Stimulated activated memory B cell treated with anti-CD40 and anti-IgM and Interleukin-4, amounts not matched to agents 10 μg/mL and 1 μg/mL and 100 μg/mL, for 72 hours (primary cell): ENCODE measurements around the gene RAB23.

Experiments
- ATAC-seq: fragments of 150-1000 bp; cut with Tn5 transposase; 2 replicates; pipeline ENCODE4 v1.10.0; 2021
- H3K27ac Mint-ChIP-seq: one replicate; pipeline ENCODE4 v1.8.0; 2022; ENCODE audit warnings: mild to moderate bottlenecking, mixed read lengths
- H3K27me3 Mint-ChIP-seq: one replicate; pipeline ENCODE4 v1.8.0; 2022; ENCODE audit warnings: mixed read lengths
- H3K36me3 Mint-ChIP-seq: one replicate; pipeline ENCODE4 v1.8.0; 2022; ENCODE audit warnings: mixed read lengths
- H3K4me1 Mint-ChIP-seq: one replicate; pipeline ENCODE4 v1.8.0; 2022; ENCODE audit warnings: mixed read lengths
- H3K4me3 Mint-ChIP-seq: one replicate; pipeline ENCODE4 v1.8.0; 2022; ENCODE audit warnings: mild to moderate bottlenecking, moderate library complexity, mixed read lengths
- H3K9me3 Mint-ChIP-seq: one replicate; pipeline ENCODE4 v1.8.0; 2022; ENCODE audit warnings: mixed read lengths

RAB23 gene

DNA sequence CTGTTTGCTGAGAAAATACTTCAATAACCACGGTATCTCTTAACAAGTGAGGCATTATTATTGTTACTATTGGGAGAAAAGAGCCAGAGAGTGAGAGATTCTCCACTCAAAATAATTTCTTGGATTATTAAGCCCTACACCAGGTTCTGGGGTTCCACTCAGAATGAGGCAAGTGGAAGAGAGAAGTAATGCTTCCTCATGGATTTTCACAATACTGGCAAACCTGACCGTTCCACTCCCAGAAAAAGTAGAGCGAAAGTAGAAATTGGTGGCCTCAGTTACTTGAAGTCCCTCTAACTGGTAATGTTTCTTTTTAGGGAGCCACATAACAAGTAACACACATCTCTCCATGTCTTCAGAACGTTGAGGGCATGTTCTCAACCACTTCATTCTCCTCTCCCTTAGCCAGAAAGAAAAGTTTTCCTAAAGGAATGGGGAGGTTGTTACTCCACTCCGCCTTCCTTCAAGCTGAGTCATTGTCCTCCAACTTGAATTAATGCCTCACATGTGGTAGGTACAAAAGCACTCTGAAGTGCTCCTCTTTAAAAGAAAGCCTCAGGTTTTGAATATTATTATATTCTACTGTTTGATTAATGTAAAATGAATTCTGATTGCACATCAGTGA, 48.1 kb downstream of the RAB23 start:
- peaks cover 40% of the 10 kb centered on the region for H3K4me1 Mint-ChIP-seq
- H3K27ac Mint-ChIP-seq, result peak overlapping the region; percentile 96
- H3K9me3 Mint-ChIP-seq, result no peaks in the 10 kb centered on the region
- peaks cover 5% of the 10 kb centered on the region for H3K36me3 Mint-ChIP-seq
- H3K27me3 Mint-ChIP-seq, result no peaks in the 10 kb centered on the region
- no peak for ATAC-seq
- peak overlapping the region; percentile 89 for H3K4me3 Mint-ChIP-seq

DNA sequence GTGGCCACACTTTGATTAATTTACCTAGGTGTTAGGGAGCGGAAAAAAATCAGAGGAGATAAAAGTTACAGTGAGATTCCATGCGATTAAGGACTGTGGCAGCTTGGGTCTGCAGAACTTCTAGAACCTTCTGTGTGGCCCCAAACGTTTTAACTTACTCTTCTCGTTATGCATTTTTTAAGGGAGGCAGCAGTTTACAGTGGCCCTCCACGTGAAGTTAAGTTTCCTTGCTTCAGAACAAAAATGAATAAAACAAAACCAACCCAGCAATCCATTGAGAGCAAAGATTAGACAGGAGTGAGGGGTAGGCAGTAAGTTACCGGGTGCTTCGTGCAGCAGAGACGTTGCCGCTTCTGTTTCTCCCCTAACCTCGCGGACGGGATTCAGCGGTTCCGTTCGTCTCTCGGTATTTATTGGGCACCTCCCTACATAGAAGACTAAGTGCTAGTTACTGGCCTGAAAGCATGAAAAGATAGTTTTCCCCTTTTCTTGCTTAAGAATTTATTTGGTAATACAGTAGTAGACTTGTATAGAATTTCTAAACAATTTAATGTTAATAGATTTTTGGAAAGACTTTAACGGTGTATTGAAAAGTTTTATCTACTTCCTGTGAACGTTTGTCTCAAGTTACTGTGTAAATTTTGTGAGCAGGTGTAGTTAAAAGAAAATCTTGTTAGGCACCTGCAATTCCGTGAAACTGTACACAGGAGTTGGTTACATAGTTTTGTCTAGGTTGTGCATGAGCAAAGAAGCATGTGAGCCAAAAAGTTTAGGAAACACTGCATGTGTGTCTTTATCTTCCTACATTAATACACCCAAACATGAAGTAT, 48.8 kb downstream of the RAB23 start:
- H3K4me3 Mint-ChIP-seq, result peak overlapping the region; percentile 89
- peak overlapping the region; percentile 96 for H3K27ac Mint-ChIP-seq
- peaks cover 5% of the 10 kb centered on the region for H3K36me3 Mint-ChIP-seq
- no peaks in the 10 kb centered on the region for H3K9me3 Mint-ChIP-seq
- H3K4me1 Mint-ChIP-seq, result peaks cover 40% of the 10 kb centered on the region
- no peaks in the 10 kb centered on the region for H3K27me3 Mint-ChIP-seq
- no peak for ATAC-seq

DNA sequence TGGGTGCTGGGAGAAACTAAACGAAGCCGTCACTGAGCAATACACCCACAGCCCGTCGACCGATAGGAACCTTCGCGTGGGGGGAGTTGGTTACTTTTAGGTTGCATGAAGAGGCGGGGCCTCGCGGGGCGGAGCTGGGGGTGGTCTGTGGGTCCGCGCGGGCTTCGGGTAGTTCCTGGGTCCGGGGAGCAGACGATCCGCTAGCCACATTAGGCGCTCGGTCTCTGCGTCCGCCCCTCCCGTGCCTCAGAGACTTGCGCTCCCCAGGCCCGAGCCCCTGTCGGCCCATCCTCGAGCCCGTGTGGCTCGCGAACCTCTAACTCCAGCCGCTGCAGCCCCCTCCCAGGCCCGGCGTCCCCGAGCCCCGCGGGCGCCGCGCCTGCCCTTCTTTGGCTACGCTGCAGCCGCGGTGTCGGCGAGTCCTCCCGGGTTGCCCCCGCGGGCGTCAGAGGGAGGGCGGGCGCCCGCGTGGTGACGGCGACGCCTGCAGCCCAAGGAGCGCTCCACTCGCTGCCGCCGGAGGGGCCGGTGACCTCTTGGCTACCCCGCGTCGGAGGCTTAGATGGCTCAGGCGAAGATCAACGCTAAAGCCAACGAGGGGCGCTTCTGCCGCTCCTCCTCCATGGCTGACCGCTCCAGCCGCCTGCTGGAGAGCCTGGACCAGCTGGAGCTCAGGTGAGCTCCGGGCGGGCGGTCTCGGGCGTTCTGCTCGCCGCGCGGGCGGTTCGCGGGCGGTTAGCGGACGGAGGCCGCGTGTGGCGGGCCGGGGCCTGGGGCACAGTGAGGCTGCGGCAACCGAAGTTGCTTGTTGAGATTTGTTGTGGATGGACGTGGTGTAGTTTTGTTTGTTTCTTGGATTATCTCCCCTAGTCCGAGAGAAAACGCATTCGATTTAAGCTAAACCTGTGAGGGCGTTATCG, 49.7 kb downstream of the RAB23 start, which contains the start of gene BAG2:
TSS of gene BAG2 (plus strand) at position 191 of the 920 bp plus-strand sequence. CDS start at position 563, 372 bp downstream.
- H3K27ac Mint-ChIP-seq, result peak within 1 kb of the TSS; percentile 96
- H3K4me3 Mint-ChIP-seq, result peak within 1 kb of the TSS; percentile 89
- H3K36me3 Mint-ChIP-seq, result peaks cover 5% of the 10 kb centered on the region
- H3K9me3 Mint-ChIP-seq, result no peaks in the 10 kb centered on the region
- H3K27me3 Mint-ChIP-seq, result no peaks in the 10 kb centered on the region
- H3K4me1 Mint-ChIP-seq, result peaks cover 33% of the 10 kb centered on the region
- ATAC-seq, result peak; percentile 96

DNA sequence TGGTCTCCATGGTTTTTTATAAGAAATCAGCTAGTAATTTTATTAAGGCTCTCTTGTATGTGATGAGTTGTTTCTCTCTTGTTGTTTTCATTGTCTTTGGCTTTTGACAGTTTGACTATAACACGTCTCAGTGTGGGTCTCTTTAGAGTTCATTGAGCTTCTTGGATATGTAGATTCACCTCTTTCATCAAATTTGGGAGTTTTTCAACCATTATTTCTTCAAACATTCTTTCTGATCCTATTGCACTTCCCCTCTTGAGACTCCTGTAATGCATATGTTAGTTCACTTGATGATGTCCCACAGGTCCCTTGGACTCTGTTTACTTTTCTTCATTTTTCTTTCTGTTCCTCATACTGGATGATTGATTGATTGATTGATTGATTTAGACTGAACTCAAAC, 57.0 kb downstream of the RAB23 start:
- H3K36me3 Mint-ChIP-seq, result peaks cover 49% of the 10 kb centered on the region
- ATAC-seq, result no peak
- H3K4me3 Mint-ChIP-seq, result no peak overlapping the region
- peaks cover 4% of the 10 kb centered on the region for H3K9me3 Mint-ChIP-seq
- no peak overlapping the region for H3K27ac Mint-ChIP-seq
- H3K27me3 Mint-ChIP-seq, result no peaks in the 10 kb centered on the region
- no peaks in the 10 kb centered on the region for H3K4me1 Mint-ChIP-seq

DNA sequence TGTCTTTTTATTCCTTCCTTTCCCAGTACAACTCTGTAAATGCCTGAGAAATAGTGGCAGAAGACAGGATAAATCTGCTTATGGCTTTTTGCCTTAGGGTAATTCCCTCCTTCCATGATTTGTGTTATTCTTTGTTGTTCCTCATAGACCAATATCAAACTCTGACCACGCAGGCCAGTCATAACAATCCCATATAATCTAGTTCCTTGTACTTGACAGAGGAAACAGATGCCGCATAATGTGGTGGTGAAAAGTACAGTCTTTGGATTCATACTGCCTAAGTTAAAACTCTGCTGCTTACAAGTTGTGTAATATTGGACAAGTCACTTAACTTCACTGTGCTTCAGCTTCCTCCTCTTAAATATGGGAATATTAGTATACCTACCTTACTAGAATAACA, 58.2 kb downstream of the RAB23 start:
- peaks cover 4% of the 10 kb centered on the region for H3K9me3 Mint-ChIP-seq
- peaks cover 51% of the 10 kb centered on the region for H3K36me3 Mint-ChIP-seq
- H3K27me3 Mint-ChIP-seq, result no peaks in the 10 kb centered on the region

DNA sequence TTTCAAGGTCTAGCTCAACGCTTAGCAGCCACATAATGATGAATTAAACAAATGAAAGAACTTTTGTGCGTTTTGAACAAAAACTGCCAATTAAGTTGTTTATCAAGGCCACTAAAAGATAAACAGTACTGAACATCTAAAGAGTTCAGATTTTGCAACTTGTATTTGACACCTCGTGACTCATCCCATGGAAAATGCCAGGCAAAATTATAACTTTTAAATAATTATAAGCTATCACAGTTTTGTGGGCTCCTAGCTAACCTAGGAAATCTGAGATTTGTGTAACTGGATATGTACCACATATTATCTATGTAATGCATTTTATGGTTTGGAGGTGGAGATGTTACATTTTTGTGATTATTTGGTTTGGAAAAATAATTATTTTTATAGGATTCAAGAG, 59.6 kb downstream of the RAB23 start:
- ATAC-seq, result no peak
- Mint-ChIP-seq H3K4me3 (no peak overlapping the region), H3K36me3 (peaks cover 51% of the 10 kb centered on the region)

More for the DNA sequence above, 58.2 kb downstream of the RAB23 start:
- Mint-ChIP-seq H3K27ac (no peak overlapping the region), H3K4me1 (no peaks in the 10 kb centered on the region), H3K4me3 (no peak overlapping the region)
- ATAC-seq, result no peak

DNA sequence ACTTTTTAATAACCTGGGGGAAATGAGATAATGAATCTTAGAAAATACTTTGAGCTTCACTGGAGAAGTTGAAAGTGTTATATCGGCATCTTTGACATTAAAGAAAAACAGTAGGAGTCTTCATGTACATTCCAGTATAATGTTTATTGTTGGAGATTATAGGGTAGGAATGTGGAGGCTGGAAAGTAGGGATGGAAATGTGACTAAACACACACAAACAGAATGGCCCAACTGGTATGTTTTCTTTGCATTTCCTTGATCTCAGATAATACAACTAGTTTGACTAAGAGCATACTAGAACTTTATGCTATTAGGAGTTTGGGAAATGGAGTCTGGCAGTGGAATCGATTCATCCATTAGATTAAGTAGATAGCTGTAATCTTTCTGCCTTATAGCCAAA, 60.1 kb downstream of the RAB23 start:
- no peak overlapping the region for H3K27ac Mint-ChIP-seq
- no peak overlapping the region for H3K4me3 Mint-ChIP-seq
- no peaks in the 10 kb centered on the region for H3K4me1 Mint-ChIP-seq
- H3K9me3 Mint-ChIP-seq, result peaks cover 4% of the 10 kb centered on the region
- H3K27me3 Mint-ChIP-seq, result no peaks in the 10 kb centered on the region
- peaks cover 51% of the 10 kb centered on the region for H3K36me3 Mint-ChIP-seq
- ATAC-seq, result no peak

More for the DNA sequence above, 59.6 kb downstream of the RAB23 start:
- no peaks in the 10 kb centered on the region for H3K4me1 Mint-ChIP-seq
- no peak overlapping the region for H3K27ac Mint-ChIP-seq
- H3K27me3 Mint-ChIP-seq, result no peaks in the 10 kb centered on the region
- peaks cover 4% of the 10 kb centered on the region for H3K9me3 Mint-ChIP-seq

DNA sequence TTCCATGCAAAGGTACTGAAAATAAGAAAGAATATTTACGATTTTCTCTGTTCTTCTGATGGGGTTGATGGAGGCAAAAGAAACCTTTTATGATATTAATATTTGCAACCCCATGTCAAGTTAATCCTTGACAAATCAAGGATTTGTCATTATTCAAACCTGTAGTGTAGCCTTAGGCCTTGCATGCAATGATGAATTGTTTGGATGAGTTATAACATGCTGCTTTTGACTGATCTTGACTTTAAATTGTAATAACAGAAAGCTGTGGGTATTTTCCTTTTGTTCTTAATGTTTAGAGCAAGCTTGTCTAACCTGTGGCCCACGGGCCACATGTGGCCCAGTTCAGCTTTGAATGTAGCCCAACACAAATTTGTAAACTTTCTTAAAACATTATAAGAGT, 63.0 kb downstream of the RAB23 start:
- H3K9me3 Mint-ChIP-seq, result no peaks in the 10 kb centered on the region
- H3K4me3 Mint-ChIP-seq, result no peak overlapping the region
- no peak overlapping the region for H3K27ac Mint-ChIP-seq
- H3K4me1 Mint-ChIP-seq, result no peaks in the 10 kb centered on the region
- ATAC-seq, result no peak
- peaks cover 43% of the 10 kb centered on the region for H3K36me3 Mint-ChIP-seq
- no peaks in the 10 kb centered on the region for H3K27me3 Mint-ChIP-seq

DNA sequence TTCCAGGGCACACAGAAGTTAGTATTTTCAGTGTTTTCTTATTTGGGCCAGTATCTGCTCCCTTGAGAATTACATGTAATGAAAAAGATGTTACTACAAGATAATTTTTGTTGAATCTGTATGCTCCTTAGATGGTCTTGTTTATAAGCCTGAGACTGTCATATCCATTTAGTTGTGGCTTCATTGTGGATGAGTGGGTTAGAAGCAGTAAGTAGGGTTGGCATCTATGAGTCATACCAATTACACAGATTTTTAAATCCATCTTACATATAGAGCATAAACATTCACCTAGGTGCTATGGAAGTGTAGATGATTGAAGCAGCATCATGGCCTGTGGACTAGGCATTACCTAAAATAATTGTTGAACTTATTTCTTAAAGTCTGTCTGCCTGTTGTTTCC, 63.4 kb downstream of the RAB23 start:
- no peak for ATAC-seq
- no peak overlapping the region for H3K27ac Mint-ChIP-seq

DNA sequence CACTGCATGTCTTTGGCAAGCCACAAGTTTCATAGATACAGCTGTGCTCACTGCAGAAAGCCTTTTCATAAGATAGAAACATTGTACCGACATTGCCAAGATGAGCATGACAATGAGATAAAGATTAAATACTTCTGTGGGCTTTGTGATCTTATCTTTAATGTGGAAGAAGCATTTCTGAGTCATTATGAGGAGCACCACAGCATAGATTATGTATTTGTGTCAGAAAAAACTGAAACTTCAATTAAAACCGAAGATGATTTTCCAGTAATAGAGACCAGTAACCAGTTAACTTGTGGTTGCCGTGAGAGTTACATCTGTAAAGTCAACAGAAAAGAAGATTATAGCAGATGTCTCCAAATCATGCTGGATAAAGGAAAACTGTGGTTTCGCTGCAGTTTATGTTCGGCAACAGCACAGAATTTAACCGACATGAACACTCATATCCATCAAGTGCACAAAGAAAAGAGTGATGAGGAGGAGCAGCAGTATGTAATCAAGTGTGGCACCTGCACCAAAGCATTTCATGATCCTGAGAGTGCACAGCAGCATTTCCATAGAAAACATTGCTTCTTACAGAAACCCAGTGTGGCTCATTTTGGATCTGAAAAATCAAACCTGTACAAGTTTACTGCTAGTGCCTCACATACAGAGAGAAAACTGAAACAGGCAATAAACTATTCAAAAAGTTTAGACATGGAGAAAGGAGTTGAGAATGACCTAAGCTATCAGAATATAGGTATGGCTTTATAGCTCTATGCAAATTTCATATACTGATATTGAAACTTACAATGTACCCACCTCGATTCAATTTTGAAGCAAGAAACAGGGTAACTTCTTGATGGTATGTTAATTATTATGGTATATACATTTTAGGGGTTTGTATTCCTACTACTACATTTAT, 73.9 kb downstream of the RAB23 start:
- H3K27ac Mint-ChIP-seq, result no peak overlapping the region
- H3K36me3 Mint-ChIP-seq, result peaks cover 54% of the 10 kb centered on the region

More for the DNA sequence above, 63.4 kb downstream of the RAB23 start:
- Mint-ChIP-seq H3K4me3 (no peak overlapping the region), H3K36me3 (peaks cover 41% of the 10 kb centered on the region), H3K9me3 (no peaks in the 10 kb centered on the region), H3K27me3 (no peaks in the 10 kb centered on the region), H3K4me1 (no peaks in the 10 kb centered on the region)

DNA sequence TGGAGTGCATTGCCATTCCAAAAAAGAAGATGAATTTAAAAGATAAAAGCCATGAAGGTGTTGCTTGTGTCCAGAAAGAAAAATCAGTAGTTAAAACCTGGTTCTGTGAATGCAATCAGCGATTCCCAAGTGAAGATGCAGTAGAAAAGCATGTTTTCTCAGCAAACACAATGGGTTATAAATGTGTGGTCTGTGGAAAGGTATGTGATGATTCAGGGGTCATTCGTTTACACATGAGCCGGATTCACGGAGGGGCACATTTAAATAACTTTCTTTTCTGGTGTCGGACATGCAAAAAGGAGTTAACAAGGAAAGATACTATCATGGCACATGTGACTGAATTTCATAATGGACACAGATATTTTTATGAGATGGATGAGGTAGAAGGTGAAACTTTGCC, 74.7 kb downstream of the RAB23 start:
- Mint-ChIP-seq H3K9me3 (no peaks in the 10 kb centered on the region), H3K27me3 (no peaks in the 10 kb centered on the region), H3K4me3 (no peak overlapping the region), H3K27ac (no peak overlapping the region), H3K36me3 (peaks cover 58% of the 10 kb centered on the region), H3K4me1 (no peaks in the 10 kb centered on the region)
- no peak for ATAC-seq

More for the DNA sequence above, 73.9 kb downstream of the RAB23 start:
- Mint-ChIP-seq H3K9me3 (no peaks in the 10 kb centered on the region), H3K4me3 (no peak overlapping the region), H3K27me3 (no peaks in the 10 kb centered on the region), H3K4me1 (no peaks in the 10 kb centered on the region)
- ATAC-seq, result no peak

DNA sequence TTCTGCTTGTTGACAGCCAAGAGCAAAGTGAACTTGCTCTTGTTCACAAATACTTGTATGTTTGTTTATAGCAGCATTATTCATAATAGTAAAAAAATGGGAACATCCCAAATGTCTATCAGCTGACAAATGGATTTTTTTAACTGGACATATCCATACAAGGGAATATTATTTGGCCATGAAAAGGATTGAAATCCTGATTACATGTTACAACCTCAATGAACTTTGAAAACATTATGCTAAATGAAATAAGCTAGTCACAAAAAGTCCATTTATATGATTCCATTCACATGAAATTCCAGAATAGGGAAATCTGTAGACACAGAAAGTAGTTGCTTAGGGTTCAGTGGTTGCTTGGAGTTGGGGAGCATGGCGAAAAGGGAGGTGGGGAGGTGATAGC, 78.4 kb downstream of the RAB23 start:
- Mint-ChIP-seq H3K36me3 (peaks cover 69% of the 10 kb centered on the region), H3K4me1 (no peaks in the 10 kb centered on the region), H3K27me3 (no peaks in the 10 kb centered on the region), H3K9me3 (peaks cover 3% of the 10 kb centered on the region), H3K27ac (no peak overlapping the region), H3K4me3 (no peak overlapping the region)
- no peak for ATAC-seq

DNA sequence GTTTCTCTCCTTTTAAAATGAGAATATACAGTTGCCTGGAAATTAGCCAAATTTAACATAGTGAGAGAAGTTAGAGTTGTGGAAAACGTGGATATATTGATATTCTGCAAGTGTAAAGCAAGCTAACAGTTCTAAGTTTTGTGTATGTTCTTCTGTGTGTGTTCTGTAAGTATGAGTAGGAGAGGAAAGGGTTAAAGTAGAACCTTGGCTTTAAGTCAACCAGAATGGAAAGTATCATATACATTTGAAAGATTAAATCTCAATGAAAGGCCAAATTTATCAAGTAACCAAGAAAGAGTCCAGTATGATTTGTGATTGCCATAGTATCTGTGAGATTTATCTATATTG, 80.0 kb downstream of the RAB23 start:
- no peak overlapping the region for H3K4me3 Mint-ChIP-seq
- H3K36me3 Mint-ChIP-seq, result peaks cover 64% of the 10 kb centered on the region
- peaks cover 3% of the 10 kb centered on the region for H3K9me3 Mint-ChIP-seq
- H3K27ac Mint-ChIP-seq, result no peak overlapping the region
- no peaks in the 10 kb centered on the region for H3K4me1 Mint-ChIP-seq
- ATAC-seq, result no peak
- H3K27me3 Mint-ChIP-seq, result no peaks in the 10 kb centered on the region

DNA sequence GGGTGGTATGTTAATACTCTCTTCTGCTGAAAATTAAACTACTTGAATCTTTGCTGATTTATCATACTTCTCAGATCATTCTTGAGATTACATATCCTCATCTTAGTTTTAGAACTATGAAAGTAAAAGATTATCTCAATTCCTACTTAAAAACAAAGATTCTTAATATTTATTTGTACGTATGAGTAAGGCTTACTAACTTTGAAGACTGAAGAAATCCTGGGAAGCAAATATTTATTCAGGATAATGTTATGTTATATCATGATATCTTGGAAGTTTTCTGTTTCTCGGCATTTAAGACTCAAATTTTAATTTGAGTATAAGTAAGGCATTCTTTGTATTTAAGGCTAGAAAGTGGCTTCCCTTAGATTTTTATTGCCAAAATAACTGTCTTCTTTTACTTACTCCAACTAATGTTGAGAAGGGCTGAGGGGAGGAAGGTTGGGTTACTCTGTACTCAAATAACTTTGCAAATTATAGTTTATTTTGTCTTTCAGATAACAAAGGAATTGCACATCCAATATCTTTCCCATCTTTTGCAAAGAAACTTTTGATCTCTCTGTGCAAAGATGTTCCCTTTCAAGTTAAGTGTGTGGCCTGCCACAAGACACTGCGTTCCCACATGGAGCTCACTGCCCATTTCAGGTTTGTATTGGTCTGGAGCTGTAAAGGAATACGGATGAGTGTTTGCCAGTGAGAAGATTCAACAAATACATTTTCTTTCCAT, 80.5 kb downstream of the RAB23 start:
- H3K27ac Mint-ChIP-seq, result no peak overlapping the region
- H3K36me3 Mint-ChIP-seq, result peaks cover 65% of the 10 kb centered on the region
- H3K4me3 Mint-ChIP-seq, result no peak overlapping the region
- no peaks in the 10 kb centered on the region for H3K27me3 Mint-ChIP-seq
- no peak for ATAC-seq
- peaks cover 3% of the 10 kb centered on the region for H3K9me3 Mint-ChIP-seq
- no peaks in the 10 kb centered on the region for H3K4me1 Mint-ChIP-seq
